Epithelial cell of esophagus (primary cell): ENCODE data around the gene SYNGR3.
A peak's percentile ranks its signal among the peaks of the same experiment; 100 is the strongest.

Experiments
- DNase-seq: peaks from one replicate; pipeline ENCODE4 v3.0.0; 2010; ENCODE audit warnings: low read depth
- H3K4me3 ChIP-seq: 2 replicates; pipeline ENCODE4 v1.5.1; 2011; ENCODE audit warnings: mild to moderate bottlenecking, low read length, control low read depth
- TF ChIP-seq, protein P1 (sequence below): IDR thresholded peaks from 2 replicates; pipeline ENCODE4 v1.5.1; 2011; ENCODE audit warnings: low read depth, mild to moderate bottlenecking, low read length, control low read depth, inconsistent platforms; ENCODE audit not compliant: insufficient read depth; ENCODE audit errors: missing control alignments

Gene SYNGR3

GRCh38 chr16:1944612-1945199, 45.1 kb upstream of the SYNGR3 start:
- no peak for DNase-seq
- TF ChIP-seq, protein P1, sequence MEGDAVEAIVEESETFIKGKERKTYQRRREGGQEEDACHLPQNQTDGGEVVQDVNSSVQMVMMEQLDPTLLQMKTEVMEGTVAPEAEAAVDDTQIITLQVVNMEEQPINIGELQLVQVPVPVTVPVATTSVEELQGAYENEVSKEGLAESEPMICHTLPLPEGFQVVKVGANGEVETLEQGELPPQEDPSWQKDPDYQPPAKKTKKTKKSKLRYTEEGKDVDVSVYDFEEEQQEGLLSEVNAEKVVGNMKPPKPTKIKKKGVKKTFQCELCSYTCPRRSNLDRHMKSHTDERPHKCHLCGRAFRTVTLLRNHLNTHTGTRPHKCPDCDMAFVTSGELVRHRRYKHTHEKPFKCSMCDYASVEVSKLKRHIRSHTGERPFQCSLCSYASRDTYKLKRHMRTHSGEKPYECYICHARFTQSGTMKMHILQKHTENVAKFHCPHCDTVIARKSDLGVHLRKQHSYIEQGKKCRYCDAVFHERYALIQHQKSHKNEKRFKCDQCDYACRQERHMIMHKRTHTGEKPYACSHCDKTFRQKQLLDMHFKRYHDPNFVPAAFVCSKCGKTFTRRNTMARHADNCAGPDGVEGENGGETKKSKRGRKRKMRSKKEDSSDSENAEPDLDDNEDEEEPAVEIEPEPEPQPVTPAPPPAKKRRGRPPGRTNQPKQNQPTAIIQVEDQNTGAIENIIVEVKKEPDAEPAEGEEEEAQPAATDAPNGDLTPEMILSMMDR, result no peak

DNA sequence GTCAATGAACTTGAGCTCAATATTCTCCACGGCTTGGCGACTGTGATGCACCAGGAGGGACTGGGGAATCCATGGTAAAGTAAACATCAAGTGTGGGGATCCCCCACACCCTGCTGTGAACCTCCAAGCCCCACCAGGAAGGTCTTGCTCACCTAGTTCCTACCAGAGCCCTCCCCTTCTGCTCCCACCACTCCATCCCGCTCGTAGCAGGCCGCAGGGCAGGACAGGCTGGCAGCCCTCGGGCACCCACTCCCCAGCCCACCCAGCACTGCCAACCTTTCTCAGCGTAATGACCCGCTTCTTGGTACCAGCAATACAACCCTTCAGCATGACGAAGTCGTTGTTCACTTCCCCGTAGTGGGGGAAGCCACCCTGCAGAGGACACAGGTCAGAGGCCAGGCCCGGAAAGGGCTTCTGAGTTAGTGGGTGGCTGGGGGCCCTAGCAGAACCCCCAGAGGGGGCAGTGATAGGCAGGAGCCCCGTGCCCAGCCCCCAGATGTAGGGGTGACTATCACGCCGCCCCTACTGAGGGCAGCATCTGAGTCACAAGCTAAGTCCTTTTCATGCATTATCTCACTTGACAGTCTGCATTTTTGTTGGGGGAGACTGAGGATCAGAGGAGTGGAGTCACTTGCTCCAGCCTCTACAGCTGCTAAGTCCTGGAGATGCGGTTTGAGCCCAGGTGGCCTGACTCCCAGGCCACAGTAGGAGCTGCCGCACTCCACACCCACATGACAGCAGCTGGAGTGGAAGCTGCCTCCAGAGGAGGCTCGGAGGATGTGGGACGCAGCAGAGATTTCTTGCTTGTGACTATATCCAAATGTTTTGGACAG, 44.0 kb upstream of the SYNGR3 start:
- H3K4me3 ChIP-seq, result no peak overlapping the region
- no peak for DNase-seq
- TF ChIP-seq, protein P1, result no peak

More at GRCh38 chr16:1944612-1945199, 45.1 kb upstream of the SYNGR3 start:
- H3K4me3 ChIP-seq, result no peak overlapping the region

DNA sequence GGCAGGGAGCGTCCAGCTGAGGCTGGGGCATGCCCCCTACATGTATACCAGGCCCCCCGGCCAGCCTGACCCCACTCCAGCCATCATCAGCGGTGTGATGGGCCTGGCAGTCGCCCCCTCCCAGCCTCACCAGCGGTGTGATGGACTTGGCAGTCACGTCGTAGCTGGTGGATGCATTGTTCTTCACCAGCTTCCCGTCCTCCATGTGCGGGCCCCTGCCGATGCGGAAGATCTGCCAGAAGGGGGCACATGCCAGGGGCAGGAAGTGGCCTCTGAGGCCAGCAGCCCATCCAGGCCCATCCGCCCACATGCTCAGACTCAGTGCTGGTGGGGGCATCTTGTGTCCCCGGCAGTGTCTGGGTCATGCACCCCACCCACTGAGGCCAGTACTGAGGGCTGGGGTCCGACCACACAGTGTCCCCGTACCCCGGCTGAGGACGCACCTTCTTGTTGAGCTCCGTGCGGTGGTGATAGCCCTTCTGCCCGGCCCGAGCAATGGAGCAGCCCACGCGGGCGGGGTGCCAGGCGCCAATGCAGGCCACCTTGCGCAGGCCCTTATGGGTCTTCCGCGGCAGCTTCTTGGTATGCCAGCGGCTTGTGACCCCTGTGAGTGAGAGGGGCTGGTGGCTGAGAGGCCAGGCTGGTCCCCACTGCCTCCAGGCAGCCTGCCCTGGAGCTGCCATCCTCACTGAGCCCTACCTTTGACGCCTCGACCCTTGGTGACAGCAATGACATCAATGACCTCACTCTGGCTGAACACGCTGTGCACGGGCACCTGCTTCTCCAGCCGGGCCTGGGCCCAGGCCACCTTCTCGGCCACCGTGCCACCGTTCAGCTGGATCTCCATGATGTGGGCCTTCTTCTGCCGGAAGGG, 43.0 kb upstream of the SYNGR3 start:
- H3K4me3 ChIP-seq, result no peak overlapping the region
- no peak for DNase-seq
- TF ChIP-seq, protein P1, result no peak

DNA sequence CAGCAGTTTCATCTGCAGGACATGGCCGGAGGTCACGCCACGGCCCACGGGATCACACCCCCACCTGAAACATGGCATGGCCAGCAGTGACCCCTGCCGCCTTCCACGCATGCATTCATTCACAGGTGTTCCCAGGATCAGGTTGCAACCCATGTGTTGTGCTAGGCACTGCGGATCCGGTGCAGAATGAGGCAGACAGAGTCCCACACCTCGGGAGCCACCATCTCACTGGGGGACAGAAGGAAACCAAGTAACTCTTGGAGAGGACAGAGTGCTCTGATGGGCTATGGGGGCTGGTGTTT, 42.5 kb upstream of the SYNGR3 start:
- TF ChIP-seq, protein P1, result no peak
- H3K4me3 ChIP-seq, result no peak overlapping the region
- DNase-seq, result no peak

DNA sequence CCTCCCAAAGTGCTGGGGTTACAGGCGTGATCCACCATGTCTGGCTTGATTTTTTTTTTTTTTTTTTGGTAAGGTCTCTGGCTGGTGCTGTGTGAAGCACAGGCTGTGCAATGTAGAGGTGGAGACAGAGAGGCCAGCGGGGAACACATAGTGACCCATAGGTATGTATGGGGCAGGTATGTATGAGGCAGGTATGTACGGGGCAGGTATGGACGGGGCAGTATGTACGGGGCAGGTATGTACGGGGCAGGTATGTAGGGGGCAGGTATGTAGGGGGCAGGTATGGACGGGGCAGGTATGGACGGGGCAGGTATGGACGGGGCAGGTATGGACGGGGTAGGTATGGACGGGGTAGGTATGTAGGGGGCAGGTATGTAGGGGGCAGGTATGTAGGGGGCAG, 40.3 kb upstream of the SYNGR3 start:
- H3K4me3 ChIP-seq, result no peak overlapping the region
- peak; percentile 71 for DNase-seq
- TF ChIP-seq, protein P1, result no peak

GRCh38 chr16:1950047-1950446, 39.7 kb upstream of the SYNGR3 start:
- peak; percentile 94 for DNase-seq
- no peak overlapping the region for H3K4me3 ChIP-seq
- TF ChIP-seq, protein P1, result peak; percentile 16
